HS-5 (cell line): ENCODE measurements around the gene ARFGAP1.

ENCODE experiments used
- DNase-seq: peaks from one replicate; pipeline ENCODE4 v3.0.0-alpha.2; 2012; ENCODE audit warnings: low read depth

The ARFGAP1 gene

GRCh38 chr20:63259734-63260460 lies 12.7 kb upstream of the ARFGAP1 start:
- no peak for DNase-seq

- DNase-seq: no peak
Observed at GRCh38 chr20:63260521-63260920, 12.1 kb upstream of the ARFGAP1 start.

GRCh38 chr20:63261060-63261794 lies 11.4 kb upstream of the ARFGAP1 start:
- no peak for DNase-seq

DNA sequence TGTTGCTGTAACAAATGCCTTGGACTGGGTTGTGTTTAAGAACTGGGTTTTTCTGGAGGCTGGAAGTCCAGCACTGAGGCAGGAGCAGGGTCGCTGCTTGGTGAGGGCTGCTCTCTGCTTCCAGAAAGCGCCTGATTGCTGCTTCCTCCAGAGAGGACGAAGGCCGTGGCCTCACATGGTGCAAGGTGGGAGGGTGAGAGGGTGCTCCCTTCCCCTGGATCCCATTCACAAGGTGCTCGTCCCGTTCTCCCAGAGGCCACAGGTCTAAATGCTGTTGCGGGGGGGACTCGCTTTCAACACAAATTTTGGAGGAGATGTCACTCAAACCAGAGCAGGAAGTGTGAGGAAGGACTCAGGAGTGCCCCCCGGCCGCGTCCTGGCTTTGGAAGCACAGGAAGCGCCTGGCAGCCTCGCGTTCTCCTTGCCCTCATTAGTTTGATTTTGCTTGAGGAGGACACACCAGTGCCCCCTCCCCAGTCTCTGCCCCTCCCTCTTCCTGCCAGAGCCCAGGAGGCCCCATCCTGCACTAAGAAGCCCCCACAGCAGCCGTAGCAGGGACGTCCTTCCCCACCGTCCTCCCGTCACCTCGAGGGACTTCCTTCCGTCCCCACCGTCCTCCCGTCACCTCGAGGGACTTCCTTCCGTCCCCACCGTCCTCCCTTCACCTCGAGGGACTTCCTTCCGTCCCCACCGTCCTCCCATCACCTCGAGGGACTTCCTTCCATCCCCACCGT lies 10.7 kb upstream of the ARFGAP1 start:
- no peak for DNase-seq

GRCh38 chr20:63262836-63263235 lies 9.8 kb upstream of the ARFGAP1 start:
- no peak for DNase-seq

DNA sequence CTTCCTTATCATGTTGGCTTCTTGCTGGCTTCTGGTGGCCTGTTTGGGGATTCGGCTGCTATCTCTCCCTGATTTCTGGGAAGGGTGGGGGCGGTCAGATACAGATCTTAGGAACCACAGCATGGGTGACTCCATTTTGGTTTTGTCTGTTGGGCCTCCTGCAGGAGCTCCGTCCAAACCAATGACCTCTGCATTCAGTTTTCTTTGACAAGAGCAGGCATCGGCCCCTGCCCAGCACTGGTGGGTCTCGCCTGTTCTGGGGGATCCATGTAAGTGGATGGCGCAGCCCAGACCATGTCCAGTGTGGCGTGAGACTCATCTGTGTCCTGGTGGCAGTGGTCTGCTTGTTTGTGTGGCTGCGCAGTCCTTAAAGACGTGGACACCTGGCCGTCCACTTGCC lies 8.6 kb upstream of the ARFGAP1 start:
- DNase-seq: no peak

DNA sequence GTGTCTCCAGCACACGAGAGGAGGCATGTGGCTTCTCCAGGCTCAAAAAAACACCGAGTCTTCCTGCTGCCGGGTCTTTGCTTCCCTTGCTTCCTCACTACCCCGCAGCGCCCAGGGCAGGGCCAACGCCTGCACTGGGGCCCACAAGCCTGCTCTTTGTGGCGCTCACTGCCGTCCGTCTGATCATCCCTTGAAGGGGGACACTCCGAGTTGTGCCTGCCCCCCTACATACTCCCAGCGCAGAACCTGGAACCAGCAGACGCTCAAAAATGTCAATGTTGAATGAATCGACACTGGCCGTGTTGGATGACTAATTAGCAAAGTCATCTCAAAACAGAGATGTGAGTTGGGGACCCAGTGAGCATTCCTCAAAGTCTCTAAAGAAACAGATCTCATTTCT lies 8.1 kb upstream of the ARFGAP1 start:
- no peak for DNase-seq

DNA sequence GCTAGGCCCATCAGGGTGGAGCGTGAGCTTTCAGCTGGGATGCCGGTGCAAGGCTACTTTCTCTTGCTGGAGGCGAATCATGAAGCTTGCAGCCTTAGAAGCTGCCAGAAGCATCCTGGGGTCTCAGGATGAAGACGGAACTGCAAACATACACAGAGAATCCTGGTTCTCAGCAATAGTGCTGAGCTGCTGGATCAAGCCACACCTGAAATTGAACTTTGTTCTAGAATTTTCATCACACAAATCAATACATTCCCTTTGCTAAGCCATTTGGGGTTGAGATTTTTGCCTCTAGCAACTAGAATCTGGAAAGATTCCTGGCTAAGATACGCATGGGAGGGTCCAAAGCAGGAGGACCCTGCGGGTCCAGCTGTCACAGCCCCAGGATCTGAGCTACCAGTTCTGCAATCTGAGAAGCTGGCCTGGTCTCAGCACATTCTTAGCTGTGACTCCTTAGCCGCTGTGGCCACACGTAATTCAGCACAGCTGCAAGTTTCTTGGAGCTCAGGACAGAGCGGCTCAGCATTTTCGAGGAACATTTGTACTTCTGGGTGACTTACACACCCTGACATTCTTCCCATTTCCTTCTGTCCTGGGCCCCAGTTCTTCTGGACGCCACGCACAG lies 6.6 kb upstream of the ARFGAP1 start:
- no peak for DNase-seq

DNA sequence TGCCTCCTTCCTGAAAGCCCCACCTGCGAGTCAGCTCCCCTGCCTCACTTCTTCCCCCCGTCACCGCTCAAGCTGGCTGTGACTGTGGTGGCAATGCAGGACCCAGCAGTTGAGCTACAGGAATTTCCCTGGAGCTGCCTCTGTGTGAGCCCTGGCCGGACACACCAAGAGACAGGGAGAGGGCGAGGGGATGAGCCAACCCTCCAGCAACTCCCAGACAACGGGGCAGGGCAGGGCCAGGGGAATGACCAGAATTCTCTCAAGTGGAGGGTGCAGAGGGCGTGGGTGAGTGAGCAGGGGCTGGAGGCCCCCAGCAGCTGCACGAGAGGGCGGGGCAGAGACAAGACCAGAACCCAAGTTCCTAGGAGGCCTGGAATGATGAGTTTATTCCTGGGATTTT lies 4.9 kb upstream of the ARFGAP1 start:
- no peak for DNase-seq

- no peak for DNase-seq
Observed at GRCh38 chr20:63268256-63268655, 4.4 kb upstream of the ARFGAP1 start.

DNA sequence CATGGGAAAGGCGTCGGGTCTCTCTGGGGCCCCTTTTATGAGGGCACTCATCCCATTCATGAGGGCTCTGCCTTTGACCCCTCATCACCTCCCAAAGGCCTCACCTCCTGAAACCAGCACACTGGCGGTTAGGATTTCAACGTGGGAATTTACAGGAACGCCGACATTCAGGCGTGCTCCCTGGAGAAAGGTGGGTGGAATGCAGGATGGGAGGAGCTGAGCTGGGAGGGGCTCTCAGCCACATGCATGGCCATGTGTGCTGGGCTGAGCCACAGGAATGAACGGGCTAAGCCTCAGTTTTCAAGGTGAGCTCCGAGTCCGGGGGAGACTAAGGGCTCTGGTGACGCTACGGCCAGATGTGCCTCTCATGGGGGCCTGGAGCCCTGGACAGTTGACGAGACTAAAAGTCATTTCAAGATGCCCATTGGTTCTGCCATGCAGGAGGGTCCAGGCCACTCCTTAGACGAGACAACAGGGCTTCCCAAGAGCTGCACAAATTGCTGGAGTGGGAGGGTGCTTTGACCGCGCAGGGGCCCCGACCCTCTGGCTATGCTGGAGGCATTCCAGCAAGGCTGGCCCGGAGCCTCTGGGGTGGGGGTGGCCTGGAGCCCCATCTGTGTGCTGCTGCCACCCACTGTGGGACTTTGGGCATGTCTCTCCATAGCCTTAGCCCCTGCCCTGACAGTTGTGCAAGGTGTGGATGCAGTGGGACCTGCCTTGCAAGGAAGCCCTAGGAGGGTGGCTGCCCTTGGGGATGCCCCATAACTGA lies 3.8 kb upstream of the ARFGAP1 start:
- no peak for DNase-seq

DNA sequence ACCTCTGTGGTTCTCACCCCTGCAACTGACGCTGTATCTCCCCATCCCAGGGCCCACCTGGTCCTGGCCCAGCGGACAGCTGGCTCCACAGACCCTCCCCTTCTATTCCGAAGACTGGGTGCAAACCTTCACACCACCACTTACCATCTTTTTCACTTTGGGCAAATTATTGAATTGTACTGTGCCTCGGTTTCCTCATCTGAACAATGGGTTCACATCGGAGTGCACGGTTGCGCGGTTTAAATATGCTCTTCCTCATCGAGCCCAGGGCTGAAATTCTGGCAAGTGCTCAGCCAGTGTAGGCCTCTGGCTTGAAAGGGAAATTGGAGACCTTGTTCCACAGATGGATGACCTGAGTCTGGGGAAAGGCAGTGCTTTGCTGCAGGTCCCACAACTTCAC lies 2.9 kb upstream of the ARFGAP1 start:
- DNase-seq: no peak

- DNase-seq: no peak
Observed at GRCh38 chr20:63270606-63271325, 1.8 kb upstream of the ARFGAP1 start.

DNA sequence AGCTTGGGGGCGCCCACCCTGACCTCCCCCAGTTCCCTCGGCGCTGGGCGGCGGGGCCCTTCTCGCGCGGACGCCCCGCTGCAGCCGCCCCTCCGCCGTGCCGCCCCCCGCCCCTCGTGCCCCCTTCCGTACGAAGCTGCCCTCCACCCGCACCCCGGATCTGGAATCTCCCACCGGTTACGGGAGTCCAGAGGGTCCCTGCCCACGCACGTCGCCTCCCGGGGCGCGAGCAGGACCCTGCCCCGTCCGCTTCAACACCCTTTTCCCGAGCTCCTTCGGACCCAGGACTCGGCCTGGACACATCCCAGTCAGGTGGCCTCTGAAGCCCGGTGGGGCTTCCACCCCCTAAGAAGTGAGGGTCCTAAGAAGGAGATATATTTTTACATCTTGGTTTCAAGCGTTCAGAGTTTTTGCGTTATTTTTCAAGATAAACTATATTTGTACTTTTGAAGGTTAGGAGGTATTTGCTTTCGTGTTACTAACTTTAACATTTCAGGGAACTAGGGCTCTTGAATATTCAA lies 506 bp downstream of the ARFGAP1 start:
- DNase-seq: no peak

DNA sequence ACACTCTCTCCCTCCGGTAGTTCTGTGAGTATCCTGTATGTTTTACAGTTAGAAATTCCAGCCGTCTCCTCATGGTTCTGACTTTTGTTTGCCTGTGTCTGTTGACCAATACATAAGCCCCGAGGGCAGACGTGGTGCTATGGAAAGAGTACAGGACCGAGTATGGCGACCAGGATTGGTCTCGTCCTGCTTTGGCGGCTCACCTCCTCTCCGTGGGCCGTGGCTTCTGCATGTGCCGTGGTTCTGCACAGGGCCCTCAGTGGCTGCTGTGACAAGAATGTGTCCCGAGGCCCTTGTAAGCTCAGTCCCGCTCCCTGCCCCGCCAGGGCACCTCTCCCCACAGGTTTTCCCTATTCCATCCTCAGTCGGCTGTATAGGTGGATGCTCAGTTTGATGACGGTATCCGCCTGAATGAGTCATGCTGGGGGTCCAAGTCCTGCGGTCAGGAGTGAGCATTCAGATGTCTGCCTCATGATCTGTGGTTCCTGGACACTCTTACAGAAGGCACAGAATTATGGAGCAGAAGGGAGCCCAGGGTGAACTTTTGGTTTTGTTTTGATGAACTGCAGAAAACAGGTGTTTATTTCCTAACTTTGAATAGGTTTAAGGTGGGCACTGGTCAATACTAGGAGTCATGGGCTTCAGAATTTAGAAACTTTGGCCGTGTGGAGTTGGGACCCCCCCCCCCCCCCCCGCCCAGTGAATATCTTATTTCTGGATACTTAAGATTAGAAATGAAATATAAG lies 1.2 kb downstream of the ARFGAP1 start:
- DNase-seq: peak; percentile 74

GRCh38 chr20:63274381-63275228 lies 2.0 kb downstream of the ARFGAP1 start:
- no peak for DNase-seq

- DNase-seq: no peak
Observed at GRCh38 chr20:63275825-63276224, 3.2 kb downstream of the ARFGAP1 start.

- DNase-seq: no peak
Observed at GRCh38 chr20:63276956-63277355, 4.3 kb downstream of the ARFGAP1 start.
